Measurements from ENCODE around the gene UCHL5.
"Not testable (repeated sequence)": the region's sequence is repeated elsewhere in the genome, so short reads cannot be mapped to it uniquely, and the experiment has no call there.

The UCHL5 gene

GRCh38 chr1:193062698-193063463 lies 3.7 kb upstream of the UCHL5 start:
- no peak for DNase-seq

DNA sequence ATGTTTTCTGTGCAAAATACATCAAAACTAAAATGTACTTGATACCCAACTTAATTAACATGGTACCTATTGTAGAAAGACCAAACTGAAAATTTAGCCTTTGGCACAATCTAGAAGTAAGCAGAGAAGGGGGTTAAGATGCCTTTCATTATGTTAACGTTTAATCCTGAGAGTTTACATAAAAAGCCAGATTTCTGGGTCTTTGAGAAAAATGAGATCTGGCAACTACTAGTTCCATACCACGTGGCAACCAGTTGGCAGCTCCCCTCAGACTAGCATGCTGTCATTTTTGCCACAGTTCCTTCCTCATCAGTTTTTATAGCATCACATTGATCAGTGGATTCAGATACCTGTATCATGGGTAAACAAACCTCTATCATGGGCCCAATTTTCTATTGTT lies 1.8 kb upstream of the UCHL5 start:
- no peak for DNase-seq

GRCh38 chr1:193060406-193060805 lies 1.2 kb upstream of the UCHL5 start:
- DNase-seq = no peak

DNA sequence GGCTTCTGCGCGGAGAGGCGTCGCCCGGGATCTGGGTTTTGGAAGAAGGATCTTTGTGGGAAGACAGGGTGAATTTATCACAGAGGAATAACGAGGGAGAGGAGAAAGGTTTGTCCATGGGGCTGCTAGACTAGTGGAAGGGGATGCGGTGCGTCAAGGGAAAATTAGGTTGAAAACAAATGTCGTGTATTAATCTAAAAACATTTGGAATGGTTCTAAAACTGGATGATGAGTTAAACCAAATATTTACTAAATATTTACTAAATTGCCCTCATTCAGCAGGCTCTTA lies 899 bp upstream of the UCHL5 start:
- DNase-seq = no peak

DNA sequence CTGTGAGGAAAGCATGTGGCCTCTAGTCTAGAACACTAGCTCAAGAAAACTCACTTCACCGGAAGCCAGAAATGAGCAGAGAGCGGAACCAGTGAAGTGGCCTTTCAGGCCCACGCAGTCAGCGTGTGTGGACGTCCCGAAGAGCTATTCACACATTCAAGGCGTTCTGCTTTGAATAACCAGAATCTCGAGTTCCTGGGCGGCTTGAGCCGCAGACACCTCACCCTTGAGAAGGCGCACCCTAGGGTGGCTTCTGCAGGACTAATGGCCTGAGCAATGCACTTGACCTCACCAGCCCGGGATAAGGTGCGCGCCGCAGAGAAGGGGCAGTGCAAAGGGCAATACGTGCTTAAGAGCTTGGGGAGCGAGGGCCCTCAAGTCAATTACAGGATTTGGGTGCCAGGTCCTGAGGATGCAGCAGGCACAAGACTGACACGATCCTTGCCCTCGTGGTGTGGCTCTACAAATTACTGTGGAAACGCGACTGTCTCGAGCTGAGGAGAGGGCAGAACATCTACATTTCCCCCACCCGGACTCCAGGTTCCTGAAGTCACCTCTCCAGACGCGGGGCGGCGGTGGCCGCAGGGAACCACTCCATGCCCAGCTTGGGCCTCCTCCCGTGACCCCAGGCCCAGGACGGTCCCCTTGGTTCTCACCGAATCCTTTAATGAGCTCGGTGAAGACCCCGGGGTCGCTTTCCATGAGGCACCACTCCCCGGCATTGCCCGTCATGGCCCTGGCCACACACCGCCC lies 455 bp downstream of the UCHL5 start:
- DNase-seq = peak; percentile 25

DNA sequence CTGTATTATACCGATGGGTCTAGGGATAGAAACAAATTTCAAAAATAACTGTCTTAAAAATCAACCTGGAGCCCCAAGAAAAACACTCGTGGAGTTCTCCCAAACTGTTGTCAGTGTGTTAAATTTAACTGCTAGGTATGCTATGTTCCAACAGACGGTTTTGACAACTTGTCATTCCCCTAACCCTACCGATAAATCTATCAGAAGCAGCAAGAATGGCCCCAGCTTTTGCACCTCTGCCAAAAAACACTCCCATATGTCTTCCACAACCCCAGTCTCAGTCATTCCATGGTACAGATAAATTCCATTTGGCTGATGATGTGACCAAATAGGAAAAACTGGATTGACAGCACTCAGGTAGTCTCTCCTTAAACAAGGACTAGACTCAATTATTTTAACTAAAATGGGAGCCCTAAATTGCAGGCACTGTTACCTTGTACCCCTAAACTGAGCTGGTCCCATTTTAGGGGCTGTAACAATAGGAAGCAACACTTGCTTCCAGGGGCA lies 4.9 kb downstream of the UCHL5 start:
- no peak for DNase-seq

- DNase-seq = not testable (repeated sequence)
Measured at GRCh38 chr1:193048913-193049312, 10.2 kb downstream of the UCHL5 start.

DNA sequence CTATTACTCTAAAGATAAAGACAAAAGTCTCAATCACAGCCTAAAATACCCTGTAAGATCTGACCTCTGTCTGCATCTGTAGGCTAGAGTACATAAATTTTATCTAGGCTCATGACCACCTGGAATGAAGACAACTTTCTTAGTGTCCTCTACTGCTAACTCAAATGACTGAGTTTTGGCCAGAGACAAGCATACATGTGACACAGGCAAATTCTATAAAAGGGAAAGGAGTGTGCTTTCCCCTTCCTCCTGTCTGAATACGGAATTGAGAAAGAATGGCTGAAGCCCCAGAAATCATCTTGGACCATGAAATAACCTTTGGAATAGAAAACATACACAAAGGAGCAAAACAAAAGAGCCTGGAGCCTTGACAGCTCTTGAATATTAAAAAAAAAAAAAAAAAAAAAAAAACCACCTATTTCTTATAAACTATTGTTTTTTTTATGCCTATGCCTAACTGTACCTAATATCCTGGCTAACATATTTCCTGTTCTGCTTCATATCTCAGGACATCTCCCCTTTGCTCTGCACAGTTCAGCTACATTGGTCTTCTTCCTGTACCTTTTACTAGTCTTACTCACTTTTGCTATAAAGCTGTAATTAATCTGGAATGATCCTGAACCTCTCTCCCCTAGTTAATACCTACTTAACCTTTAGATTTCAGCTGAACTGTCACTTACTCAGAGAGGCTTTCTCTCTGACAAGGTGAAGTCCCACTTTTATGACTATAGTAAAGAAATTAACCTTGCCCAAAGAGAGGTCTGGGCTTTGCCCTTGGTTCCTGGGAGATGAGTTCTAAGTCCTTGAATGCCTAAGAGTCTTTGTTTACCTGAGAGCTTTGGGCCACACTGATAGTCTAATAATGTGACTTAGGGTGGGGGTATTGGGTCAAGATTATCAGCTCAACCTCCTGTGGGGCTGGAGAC lies 16.1 kb downstream of the UCHL5 start:
- DNase-seq = no peak

DNA sequence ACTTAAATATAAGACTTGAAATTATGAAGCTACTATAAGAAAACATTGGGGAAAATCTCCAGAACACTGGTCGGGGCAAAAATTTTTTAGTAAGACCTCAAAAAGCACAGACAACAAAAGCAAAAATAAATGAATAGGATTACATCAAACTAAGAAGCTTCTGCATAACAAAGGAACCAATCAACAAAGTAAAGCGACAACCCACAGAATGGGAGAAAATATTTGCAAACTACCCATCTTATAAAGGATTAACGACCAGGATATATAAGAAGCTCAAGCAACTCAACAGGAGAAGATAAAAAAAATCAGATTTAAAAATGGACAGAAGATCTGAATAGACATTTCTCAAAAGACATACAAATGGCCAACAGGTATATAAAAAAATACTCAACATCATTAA lies 19.1 kb downstream of the UCHL5 start:
- no peak for DNase-seq

DNA sequence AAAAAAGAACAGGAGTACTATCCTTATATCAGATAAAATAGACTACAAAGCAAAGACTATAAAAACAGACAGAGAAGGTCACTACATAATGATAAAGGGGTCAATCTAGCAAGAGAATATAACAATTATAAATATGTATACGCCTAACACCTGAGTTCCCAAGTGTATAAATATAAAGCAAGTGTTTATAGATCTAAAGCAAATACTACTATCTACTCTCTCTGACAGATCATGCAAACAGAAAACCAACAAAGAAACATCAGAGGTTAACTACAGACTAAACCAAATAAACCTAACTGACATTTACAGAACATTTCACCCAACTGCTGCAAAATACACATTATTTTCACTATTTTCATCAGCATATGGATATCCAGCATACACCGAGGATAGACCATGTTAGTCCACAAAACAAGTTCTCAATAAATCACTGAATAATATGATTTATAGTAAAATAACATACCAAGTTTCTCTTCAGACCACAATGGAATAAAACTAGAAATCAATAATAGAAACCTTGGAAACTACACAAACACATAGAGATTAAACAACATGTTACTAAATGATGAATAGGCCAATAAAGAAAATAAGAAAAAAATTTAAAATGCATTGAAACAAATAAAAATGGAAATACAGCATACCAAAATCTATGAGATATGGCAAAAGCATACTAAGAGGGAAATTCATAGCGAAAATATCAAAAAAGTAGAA lies 22.7 kb downstream of the UCHL5 start:
- no peak for DNase-seq

GRCh38 chr1:193033610-193034009 lies 25.6 kb downstream of the UCHL5 start:
- DNase-seq = no peak

DNA sequence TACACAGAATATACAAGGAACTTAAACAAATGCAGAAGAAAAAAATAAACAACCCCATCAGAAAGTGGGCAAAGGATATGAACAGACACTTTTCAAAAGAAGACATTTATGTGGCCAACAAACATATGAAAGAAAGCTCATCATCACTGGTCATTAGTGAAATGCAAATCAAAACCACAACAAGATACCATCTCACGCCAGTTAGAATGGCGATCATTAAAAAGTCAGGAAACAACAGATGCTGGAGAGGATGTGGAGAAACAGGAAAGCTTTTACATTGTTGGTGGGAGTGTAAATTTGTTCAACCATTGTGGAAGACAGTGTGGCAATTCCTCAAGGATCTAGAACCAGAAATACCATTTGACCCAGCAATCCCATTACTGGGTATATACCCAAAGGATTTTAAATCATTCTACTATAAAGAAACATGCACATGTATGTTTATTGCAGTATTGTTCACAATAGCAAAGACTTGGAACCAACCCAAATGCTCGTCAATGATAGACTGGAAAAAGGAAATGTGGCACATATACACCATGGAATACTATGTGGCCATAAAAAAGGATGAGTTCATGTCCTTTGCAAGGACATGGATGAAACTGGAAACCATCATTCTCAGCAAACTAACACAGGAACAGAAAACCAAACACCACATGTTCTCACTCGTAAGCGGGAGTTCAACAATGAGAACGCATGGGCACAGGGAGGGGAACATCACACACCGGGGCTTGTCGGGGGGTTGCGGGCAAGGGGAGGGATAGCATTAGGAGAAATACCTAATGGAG lies 26.3 kb downstream of the UCHL5 start:
- not testable (repeated sequence) for DNase-seq

DNA sequence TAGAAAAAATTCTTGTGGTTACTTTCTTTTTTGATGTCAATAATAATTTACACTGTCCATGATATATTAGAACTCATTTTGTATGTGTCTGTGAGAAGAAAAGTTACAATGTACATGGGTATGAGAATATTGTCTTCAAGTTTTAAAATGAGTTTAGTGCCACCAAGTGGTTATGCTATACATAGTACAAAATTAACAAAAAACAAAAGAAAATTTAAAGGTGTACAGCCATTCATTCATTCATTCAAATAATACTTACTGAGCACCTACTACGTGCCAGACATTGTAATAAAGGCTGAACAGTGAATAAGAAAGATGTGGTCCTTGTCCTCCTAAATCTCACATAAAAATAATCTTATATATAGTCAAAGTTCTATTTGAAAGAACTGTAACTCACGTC lies 27.7 kb downstream of the UCHL5 start:
- no peak for DNase-seq

DNA sequence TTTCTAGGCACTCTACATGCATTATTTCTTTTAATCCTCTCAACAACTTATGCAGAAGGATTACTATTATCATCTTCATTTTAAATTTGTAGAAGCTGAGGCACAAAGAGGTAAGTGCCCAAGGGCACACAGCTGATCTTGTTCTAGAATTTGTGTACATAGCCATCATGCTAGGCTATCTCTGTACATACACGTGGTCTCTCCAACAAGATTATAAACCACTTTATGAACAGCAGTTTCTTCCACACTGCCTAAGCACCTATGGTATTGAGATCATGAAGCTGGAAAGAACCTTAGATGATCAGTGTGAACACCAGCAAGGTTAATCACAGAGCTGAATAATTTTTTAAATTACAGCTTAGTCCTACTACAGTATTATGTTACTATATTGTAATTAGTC lies 28.9 kb downstream of the UCHL5 start:
- no peak for DNase-seq

DNA sequence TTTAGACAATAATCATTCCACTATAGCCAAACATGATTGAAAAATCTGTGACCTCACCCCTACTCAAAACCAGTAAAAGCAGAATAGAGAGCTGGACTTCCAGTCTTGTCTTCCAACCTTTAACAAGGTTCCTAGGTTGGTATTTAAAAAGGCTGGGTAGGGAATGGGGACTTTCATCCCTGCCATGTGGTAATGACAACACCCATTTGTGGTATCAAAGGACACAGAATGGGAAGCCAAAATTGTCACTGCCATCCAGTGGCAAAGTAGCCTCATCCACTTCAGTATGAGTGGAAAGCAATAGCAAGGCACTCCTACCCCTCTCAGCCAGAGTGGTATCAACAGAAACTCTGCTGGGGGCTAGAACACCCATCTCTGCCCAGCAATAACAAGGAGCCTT lies 33.9 kb downstream of the UCHL5 start:
- no peak for DNase-seq

DNA sequence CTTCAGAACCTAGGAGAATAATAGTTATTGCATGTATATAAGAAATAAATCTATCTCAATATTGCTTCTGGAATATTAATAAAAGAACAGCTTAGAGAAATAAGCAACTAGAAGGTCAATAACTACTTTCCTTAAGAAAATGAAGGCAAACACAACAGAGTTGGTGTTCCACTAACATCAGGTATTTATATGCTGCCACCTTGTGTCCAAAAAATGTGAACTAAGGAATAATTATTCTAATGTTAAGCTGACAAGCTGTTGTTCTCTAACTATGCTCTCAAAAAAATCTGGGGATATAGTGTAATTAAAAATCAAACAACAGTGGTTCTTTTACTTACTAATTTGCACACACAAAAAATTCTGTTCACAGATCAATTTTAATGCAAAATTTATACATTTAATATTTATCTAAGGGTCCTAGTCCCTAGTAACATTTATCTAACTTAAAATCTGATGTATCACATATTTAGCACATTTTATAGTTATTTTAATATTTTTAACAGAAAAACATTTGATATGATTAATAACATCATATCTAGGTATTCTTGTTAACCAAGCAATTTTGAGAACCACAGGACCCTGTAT lies 39.6 kb downstream of the UCHL5 start:
- no peak for DNase-seq

- DNase-seq = no peak
Measured at GRCh38 chr1:193016788-193017187, 42.4 kb downstream of the UCHL5 start.

DNA sequence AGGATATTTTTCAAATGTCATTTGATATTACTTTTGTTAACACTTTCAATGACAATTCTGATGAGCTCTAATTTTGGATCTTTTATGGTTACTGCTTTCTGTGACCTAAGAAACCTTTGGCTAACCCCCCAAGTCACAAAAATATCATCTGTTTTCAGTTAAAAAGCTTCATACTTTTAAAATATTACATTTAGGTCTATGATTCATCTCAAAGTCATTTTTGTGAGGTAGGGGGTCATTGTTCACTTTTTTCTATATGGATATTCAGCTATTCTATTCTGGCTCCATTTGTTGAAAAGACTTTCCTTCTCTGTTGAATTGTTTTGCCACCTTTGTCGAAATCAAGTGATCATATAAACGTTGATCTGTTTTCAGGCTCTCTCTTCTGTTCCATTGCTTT lies 44.8 kb downstream of the UCHL5 start:
- DNase-seq = no peak

DNA sequence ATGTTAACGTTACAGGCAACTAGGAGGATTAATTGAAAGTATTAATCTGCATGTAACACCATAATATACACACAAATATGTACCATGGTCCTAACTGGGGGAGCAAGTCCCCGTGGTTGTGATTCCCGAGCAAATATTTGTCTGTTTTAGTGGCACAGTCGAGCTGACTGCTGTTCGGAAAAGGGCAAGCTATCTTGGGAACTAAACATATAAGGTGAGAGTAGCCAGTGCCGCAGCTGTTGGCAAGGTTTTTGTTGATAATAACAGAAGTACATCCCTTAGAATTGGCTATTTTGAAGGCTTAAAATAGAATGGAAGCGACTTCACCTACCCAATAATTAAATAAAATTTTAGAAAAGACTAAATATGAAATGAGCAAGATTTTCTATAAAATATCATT lies 45.5 kb downstream of the UCHL5 start:
- no peak for DNase-seq

DNA sequence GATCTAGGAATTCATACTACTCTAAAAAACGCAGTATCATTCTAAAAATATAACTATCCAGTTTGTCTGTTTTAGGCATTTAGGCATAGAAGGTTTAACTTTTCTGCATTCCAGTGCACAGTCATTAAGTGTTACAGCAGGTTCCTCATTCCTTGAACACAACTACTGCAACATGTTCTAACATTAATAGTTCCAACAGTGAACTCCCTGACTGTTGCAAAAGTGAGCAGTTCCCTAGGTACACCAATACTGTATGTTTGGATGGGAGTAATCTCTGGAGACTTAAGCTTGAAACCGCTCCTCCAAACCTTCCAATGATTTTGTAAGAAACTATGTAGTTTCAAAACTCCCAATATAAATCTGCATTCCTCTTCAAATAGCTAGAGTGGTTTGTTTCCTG lies 46.2 kb downstream of the UCHL5 start:
- no peak for DNase-seq

DNA sequence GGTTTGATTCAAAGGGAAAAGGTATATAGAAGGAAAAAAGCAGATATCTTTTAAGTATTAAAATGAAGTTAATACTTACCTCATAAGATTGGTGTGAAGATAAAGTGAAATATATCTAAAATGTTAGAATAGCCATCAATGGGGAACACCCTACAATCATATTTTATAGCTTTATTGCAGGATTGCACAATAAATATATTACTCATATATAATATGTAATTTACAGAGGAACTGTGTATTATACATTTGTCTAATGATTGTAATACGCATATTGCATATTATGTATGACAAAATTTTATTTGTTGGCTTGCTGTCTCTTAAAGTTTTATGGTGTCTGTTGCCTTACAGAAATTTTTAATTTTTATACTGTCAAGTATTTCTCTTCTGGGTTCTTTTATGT lies 47.8 kb downstream of the UCHL5 start:
- DNase-seq = no peak

DNA sequence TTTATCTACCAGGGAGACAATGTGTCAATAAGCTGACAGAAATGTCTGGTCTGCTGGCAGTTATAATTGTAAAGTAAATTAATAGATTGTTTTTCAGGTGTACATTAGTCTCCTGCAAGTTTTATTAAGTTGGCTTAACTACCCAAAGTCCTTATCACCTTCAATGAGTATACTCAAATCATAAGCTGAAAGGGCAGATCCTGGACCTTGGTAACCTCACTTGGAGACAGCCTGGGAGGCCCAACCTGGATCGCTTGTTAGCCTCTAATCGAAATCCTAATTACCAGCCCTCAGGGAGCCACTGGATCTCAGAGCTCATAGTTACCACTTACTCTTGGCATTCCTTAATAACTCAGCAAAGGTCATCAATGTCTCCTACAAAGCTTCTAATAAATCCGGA lies 49.7 kb downstream of the UCHL5 start:
- DNase-seq = no peak
